ENCODE measurements around the gene TRIM50. TPM values are rescaled to one million over a fixed set of nuclear protein-coding genes. Genes with fewer than 3 reads are reported as not detected.
"Not testable (repeated sequence)": the region's sequence is repeated elsewhere in the genome, so short reads cannot be mapped to it uniquely, and the experiment has no call there.

TRIM50 gene
- total RNA-seq (2014; rRNA removed; shearing (Covaris generic)) (0.10 TPM in 1 of 2 replicates, not detected in the other), polyA plus RNA-seq (2016; fragmentation: Nextera tagmentation; extraction: Ambion mirVana) (0.19 TPM in 1 of 2 replicates, not detected in the other)
- long read RNA-seq, result 0 reads

DNA sequence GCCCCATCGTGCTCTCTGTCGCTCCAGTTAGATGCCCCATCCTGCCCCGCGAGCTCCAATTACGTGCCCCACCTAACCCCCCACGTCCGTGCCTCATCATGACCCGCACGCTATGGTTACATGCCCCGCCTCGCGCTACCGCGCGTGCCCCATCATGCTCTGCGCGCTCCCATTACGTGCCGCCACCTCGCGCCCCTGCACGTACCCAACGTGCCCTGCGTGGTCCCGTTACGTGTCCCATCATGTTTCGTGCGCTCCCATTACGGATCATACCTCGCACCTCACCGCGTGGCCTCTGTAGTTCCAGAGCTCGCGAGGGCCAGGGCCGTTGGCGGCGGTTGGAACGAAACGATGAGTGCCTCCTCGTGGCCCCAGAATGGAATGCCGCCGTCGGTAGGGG lies at the start of gene TRIM50, which contains the start of gene FKBP6:
Gene TRIM50 (minus strand): TSS at position 161 of the 400 bp plus-strand sequence. CDS start 3,295 bp downstream, outside the sequence.
Gene FKBP6 (plus strand): TSS at position 240 of the 400 bp plus-strand sequence. CDS start 268 bp downstream, outside the sequence.
- not testable (repeated sequence) for H3K27me3 ChIP-seq (ENCODE audit: insufficient read depth); H3K27ac Mint-ChIP-seq; H3K27ac ChIP-seq (ENCODE audit: low read depth); H3F3A ChIP-seq (replicated peaks; ENCODE audit: low read depth); H3K36me3 ChIP-seq (ENCODE audit: insufficient read depth); H4K20me1 ChIP-seq (replicated peaks; ENCODE audit: insufficient read depth); DNase-seq (ENCODE audit: low spot score); H3K79me2 ChIP-seq (replicated peaks; ENCODE audit: insufficient read depth); H3K4me3 ChIP-seq; H3K9me3 Mint-ChIP-seq; H3K9me2 ChIP-seq (ENCODE audit: insufficient read depth); ATAC-seq; H3K4me3 Mint-ChIP-seq; H3K4me2 ChIP-seq; H3K4me1 ChIP-seq (ENCODE audit: insufficient read depth); H3K36me3 Mint-ChIP-seq (ENCODE audit: low read depth); H2AFZ ChIP-seq
- peaks cover 16% of the 10 kb centered on the region for H3K27me3 Mint-ChIP-seq (ENCODE audit: insufficient read depth, low read depth, poor library complexity)
- peaks cover 19% of the 10 kb centered on the region for H3K4me1 Mint-ChIP-seq

DNA sequence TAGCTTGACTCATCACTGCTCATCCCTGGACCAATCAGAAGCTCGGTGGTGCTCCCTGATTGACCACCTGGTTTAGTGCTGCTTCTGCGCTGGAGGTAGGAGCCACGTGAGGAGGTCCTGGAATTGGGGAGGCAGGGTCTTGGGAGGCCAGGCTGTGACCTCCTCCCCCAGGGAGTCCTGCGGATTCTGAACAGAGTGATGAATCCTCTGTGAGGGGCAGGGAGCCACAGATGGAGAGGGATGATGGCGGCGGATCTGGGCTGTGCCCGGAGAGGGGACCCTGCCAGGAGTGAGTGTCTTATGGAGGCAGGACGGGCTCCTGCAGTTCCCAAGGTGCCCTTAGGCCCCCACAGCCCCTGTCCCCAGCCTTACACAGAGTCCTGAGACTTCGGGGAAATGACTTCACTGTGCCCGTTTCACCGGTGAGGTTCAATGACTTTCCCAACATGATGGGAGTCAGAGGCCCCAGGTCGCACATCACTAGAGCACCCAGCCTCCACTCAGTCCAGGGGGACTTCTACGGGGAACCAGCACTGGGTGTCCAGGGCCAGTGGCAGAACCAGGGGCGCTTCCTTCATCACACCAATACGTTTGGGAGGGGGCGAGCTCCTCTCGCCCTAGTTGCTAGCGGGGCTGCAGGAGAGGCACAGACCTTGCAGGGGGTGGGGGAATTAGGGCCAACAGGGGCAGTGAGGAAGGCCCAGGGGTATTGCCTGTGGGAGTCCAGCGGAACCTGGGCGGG lies 49.0 kb upstream of the TRIM50 start:
- H3K27me3 Mint-ChIP-seq (ENCODE audit: insufficient read depth, low read depth, poor library complexity), result peaks cover 16% of the 10 kb centered on the region
- H3K79me2 ChIP-seq (replicated peaks; ENCODE audit: insufficient read depth), result no peaks in the 10 kb centered on the region
- peak; percentile 44 for ATAC-seq
- H3K9me2 ChIP-seq (ENCODE audit: insufficient read depth), result no peaks in the 10 kb centered on the region
- H3K4me3 ChIP-seq, result peak overlapping the region; percentile 54
- no peaks in the 10 kb centered on the region for H3K36me3 Mint-ChIP-seq (ENCODE audit: low read depth)
- no peak overlapping the region for H3K27ac Mint-ChIP-seq
- no peak overlapping the region for H3K27ac ChIP-seq (ENCODE audit: low read depth)
- H3K9me3 Mint-ChIP-seq, result no peaks in the 10 kb centered on the region
- H3K4me1 Mint-ChIP-seq, result no peaks in the 10 kb centered on the region
- H3F3A ChIP-seq (replicated peaks; ENCODE audit: low read depth), result no peaks in the 10 kb centered on the region
- no peak overlapping the region; the same call in 1 of the 2 replicates for H2AFZ ChIP-seq
- no peaks in the 10 kb centered on the region for H3K36me3 ChIP-seq (ENCODE audit: insufficient read depth)
- peaks cover 26% of the 10 kb centered on the region for H3K27me3 ChIP-seq (ENCODE audit: insufficient read depth)
- H4K20me1 ChIP-seq (replicated peaks; ENCODE audit: insufficient read depth), result no peaks in the 10 kb centered on the region
- H3K4me3 Mint-ChIP-seq, result no peak overlapping the region
- DNase-seq (ENCODE audit: low spot score), result no peak
- no peaks in the 10 kb centered on the region for H3K4me1 ChIP-seq (ENCODE audit: insufficient read depth)
- H3K4me2 ChIP-seq, result peak overlapping the region; percentile 81; the same call in 1 of the 2 replicates
- TF ChIP-seq, protein P1, sequence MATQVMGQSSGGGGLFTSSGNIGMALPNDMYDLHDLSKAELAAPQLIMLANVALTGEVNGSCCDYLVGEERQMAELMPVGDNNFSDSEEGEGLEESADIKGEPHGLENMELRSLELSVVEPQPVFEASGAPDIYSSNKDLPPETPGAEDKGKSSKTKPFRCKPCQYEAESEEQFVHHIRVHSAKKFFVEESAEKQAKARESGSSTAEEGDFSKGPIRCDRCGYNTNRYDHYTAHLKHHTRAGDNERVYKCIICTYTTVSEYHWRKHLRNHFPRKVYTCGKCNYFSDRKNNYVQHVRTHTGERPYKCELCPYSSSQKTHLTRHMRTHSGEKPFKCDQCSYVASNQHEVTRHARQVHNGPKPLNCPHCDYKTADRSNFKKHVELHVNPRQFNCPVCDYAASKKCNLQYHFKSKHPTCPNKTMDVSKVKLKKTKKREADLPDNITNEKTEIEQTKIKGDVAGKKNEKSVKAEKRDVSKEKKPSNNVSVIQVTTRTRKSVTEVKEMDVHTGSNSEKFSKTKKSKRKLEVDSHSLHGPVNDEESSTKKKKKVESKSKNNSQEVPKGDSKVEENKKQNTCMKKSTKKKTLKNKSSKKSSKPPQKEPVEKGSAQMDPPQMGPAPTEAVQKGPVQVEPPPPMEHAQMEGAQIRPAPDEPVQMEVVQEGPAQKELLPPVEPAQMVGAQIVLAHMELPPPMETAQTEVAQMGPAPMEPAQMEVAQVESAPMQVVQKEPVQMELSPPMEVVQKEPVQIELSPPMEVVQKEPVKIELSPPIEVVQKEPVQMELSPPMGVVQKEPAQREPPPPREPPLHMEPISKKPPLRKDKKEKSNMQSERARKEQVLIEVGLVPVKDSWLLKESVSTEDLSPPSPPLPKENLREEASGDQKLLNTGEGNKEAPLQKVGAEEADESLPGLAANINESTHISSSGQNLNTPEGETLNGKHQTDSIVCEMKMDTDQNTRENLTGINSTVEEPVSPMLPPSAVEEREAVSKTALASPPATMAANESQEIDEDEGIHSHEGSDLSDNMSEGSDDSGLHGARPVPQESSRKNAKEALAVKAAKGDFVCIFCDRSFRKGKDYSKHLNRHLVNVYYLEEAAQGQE (IDR thresholded peaks at IDR 0.05; ENCODE audit: unreplicated experiment), result no peak
- TF ChIP-seq ETS1 (IDR thresholded peaks at IDR 0.05) (no peak), EZH2phosphoT487 (IDR thresholded peaks at IDR 0.05; ENCODE audit: unreplicated experiment) (no peak), POLR2AphosphoS5 (IDR thresholded peaks at IDR 0.05; ENCODE audit: low read depth) (no peak), STAT1 (IDR thresholded peaks at IDR 0.05; ENCODE audit: unreplicated experiment) (no peak), ZNF114 (CRISPR knock-in tag; IDR thresholded peaks at IDR 0.05) (no peak)
- TF ChIP-seq, protein P2, sequence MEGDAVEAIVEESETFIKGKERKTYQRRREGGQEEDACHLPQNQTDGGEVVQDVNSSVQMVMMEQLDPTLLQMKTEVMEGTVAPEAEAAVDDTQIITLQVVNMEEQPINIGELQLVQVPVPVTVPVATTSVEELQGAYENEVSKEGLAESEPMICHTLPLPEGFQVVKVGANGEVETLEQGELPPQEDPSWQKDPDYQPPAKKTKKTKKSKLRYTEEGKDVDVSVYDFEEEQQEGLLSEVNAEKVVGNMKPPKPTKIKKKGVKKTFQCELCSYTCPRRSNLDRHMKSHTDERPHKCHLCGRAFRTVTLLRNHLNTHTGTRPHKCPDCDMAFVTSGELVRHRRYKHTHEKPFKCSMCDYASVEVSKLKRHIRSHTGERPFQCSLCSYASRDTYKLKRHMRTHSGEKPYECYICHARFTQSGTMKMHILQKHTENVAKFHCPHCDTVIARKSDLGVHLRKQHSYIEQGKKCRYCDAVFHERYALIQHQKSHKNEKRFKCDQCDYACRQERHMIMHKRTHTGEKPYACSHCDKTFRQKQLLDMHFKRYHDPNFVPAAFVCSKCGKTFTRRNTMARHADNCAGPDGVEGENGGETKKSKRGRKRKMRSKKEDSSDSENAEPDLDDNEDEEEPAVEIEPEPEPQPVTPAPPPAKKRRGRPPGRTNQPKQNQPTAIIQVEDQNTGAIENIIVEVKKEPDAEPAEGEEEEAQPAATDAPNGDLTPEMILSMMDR (conservative IDR thresholded peaks at IDR 0.05; ENCODE audit: low read depth in 2 of 2), result no peak

DNA sequence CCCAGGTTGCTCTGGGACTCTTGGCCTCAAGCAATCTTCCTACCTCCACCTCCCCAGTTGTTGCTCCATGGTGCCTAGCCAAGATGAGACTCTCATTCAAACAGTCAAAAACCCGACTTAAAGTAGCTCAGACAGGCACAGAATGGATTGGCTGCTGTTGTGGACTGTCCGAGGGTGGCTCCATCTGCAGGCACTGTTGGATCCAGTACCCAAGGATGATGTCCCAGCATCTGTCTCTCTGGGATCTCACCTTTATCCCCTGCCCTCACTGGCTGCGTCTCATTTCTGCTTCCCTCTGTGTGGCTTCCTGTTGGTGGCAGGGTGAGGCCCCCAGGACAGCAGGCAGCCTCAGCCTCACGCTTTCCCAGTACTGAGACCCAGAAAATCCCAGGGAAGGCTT lies 48.4 kb upstream of the TRIM50 start:
- peaks cover 20% of the 10 kb centered on the region for H3K27me3 Mint-ChIP-seq (ENCODE audit: insufficient read depth, low read depth, poor library complexity)
- not testable (repeated sequence) for H3K36me3 Mint-ChIP-seq (ENCODE audit: low read depth); DNase-seq (ENCODE audit: low spot score); H3F3A ChIP-seq (replicated peaks; ENCODE audit: low read depth); H3K79me2 ChIP-seq (replicated peaks; ENCODE audit: insufficient read depth); H3K9me2 ChIP-seq (ENCODE audit: insufficient read depth); H3K36me3 ChIP-seq (ENCODE audit: insufficient read depth); H3K4me3 Mint-ChIP-seq; H3K4me2 ChIP-seq; H3K27ac ChIP-seq (ENCODE audit: low read depth); H3K27ac Mint-ChIP-seq; H4K20me1 ChIP-seq (replicated peaks; ENCODE audit: insufficient read depth); H3K4me1 Mint-ChIP-seq; H3K4me3 ChIP-seq; H2AFZ ChIP-seq; H3K4me1 ChIP-seq (ENCODE audit: insufficient read depth); H3K9me3 Mint-ChIP-seq; ATAC-seq
- peaks cover 26% of the 10 kb centered on the region for H3K27me3 ChIP-seq (ENCODE audit: insufficient read depth)

All from GM23338 (cell line).